Erythroblast (primary cell): ENCODE results near the gene FBXL7.

Experiments used
- GATA1 ChIP-seq: IDR thresholded peaks from 2 replicates; pipeline ENCODE4 v1.6.1; 2011; ENCODE audit warnings: low read depth, mild to moderate bottlenecking, control low read depth, low read length, moderate library complexity
- POLR2A ChIP-seq: IDR thresholded peaks from 2 replicates; pipeline ENCODE4 v1.6.1; 2011; ENCODE audit warnings: mild to moderate bottlenecking, low read length

DNA sequence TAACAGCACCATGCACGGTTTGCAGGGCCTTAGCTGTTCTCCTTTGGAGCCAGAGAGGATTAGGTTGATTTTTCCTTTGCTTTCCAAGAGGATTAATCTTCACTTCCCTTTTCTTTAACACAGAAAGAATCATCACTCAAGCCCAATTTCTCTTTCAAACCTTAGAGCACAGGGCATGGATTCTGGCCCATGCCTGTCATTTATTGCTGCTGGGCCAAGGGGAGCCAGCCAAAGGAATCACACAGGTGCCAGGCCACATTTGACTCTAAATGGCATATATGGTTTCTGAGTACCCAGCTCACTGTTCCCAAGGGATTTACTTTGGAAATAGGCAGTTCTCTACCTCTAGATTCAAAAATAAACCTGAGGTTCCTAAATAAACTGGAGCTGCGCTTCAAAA, 58.3 kb downstream of the FBXL7 start:
- TF ChIP-seq POLR2A (no peak), GATA1 (no peak)
